Activated CD4-positive, alpha-beta T cell treated with anti-CD3 and anti-CD28 coated beads, Interleukin-2, Interleukin-6, amounts not matched to agents 100 ng/mL and 50 ng/mL, durations not matched to agents 16 hours and 8 hours (primary cell): ENCODE measurements around the gene SLC35G3.
"Not testable (repeated sequence)": the region's sequence is repeated elsewhere in the genome, so short reads cannot be mapped to it uniquely, and the experiment has no call there.

Source experiments
- DNase-seq: peaks from one replicate; pipeline ENCODE4 v3.0.0-alpha.2; 2020

SLC35G3 gene

GRCh38 chr17:35202582-35202981 is 8.4 kb upstream of the SLC35G3 start:
- not testable (repeated sequence) for DNase-seq

- DNase-seq = not testable (repeated sequence)
Observed at GRCh38 chr17:35195062-35195461, 869 bp upstream of the SLC35G3 start.

GRCh38 chr17:35192708-35193107 is 1.5 kb downstream of the SLC35G3 start:
- no peak for DNase-seq

GRCh38 chr17:35191001-35191695 is 3.0 kb downstream of the SLC35G3 start:
- DNase-seq = no peak

- DNase-seq = no peak
Observed at GRCh38 chr17:35189291-35189690, 4.9 kb downstream of the SLC35G3 start.

- no peak for DNase-seq
Observed at GRCh38 chr17:35188111-35188510, 6.1 kb downstream of the SLC35G3 start.

GRCh38 chr17:35187481-35187880 is 6.7 kb downstream of the SLC35G3 start:
- DNase-seq = no peak

GRCh38 chr17:35185849-35186248 is 8.3 kb downstream of the SLC35G3 start:
- DNase-seq = peak; percentile 25

GRCh38 chr17:35184274-35184673 is 9.9 kb downstream of the SLC35G3 start:
- DNase-seq = no peak

- no peak for DNase-seq
Observed at GRCh38 chr17:35183332-35183731, 10.9 kb downstream of the SLC35G3 start.

- not testable (repeated sequence) for DNase-seq
Observed at GRCh38 chr17:35179379-35179778, 14.8 kb downstream of the SLC35G3 start.

GRCh38 chr17:35176897-35177296 is 17.3 kb downstream of the SLC35G3 start:
- DNase-seq = no peak

- no peak for DNase-seq
Observed at GRCh38 chr17:35175638-35176415, 18.4 kb downstream of the SLC35G3 start.

GRCh38 chr17:35174835-35175334 is 19.3 kb downstream of the SLC35G3 start:
- no peak for DNase-seq

- not testable (repeated sequence) for DNase-seq
Observed at GRCh38 chr17:35172321-35172720, 21.9 kb downstream of the SLC35G3 start.

- DNase-seq = no peak
Observed at GRCh38 chr17:35171834-35172233, 22.4 kb downstream of the SLC35G3 start.

- DNase-seq = peak; percentile 45
Observed at GRCh38 chr17:35170968-35171771, 23.0 kb downstream of the SLC35G3 start.

- DNase-seq = no peak
Observed at GRCh38 chr17:35169835-35170363, 24.3 kb downstream of the SLC35G3 start.

GRCh38 chr17:35167666-35168065 is 26.5 kb downstream of the SLC35G3 start:
- no peak for DNase-seq

- no peak for DNase-seq
Observed at GRCh38 chr17:35167046-35167445, 27.1 kb downstream of the SLC35G3 start.

- DNase-seq = no peak
Observed at GRCh38 chr17:35166526-35166925, 27.7 kb downstream of the SLC35G3 start.

- DNase-seq = no peak
Observed at GRCh38 chr17:35164716-35165115, 29.5 kb downstream of the SLC35G3 start.

- DNase-seq = no peak
Observed at GRCh38 chr17:35163886-35164285, 30.3 kb downstream of the SLC35G3 start.
